HG02763 (cell line): ENCODE measurements around the gene TMEM168.

ENCODE experiments used
- ATAC-seq: cut with Tn5 transposase; IDR thresholded peaks from one replicate; pipeline ENCODE4 v1.9.1; 2021; ENCODE audit warnings: mild to moderate bottlenecking, moderate library complexity; ENCODE audit not compliant: unreplicated experiment

Gene TMEM168

DNA sequence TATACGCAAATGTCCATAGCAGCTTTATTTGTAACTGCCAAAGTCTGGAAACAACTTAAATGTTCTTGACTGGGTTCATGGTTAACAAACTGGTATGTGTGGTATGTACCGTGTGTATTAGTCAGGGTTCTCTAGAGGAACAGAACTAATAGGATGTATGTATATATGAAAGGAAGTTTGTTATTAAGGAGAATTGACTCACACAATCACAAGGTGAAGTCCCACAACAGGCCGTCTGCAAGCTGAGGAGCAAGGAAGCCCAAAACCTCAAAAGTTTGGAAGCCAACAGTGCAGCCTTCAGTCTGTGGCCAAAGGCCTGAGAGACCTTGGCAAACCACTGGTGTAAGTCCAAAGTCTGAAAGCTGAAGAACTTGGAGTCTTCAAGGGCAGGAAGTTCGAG, 66.8 kb downstream of the TMEM168 start:
- ATAC-seq, result no peak

GRCh38 chr7:112721366-112721765, 68.8 kb downstream of the TMEM168 start:
- ATAC-seq, result no peak

DNA sequence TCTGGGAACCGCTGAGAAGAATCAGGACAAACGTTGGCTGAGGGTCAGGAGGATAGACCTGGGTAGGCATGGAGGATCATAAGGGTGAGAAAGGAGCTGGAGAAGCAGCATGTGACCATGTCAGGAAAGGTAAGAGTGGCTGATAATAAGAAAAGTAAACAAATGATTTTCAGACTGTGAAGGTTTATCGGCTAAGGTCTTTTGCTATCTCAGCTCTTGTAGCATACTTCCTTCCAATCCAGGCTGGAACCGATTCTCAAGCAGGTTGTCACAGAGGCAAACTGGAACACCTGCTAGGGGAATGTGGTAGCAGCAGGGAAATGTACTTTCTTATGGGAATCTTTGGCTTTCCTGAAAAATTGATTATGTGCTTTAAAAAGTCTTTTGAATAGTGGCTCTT, 74.7 kb downstream of the TMEM168 start:
- ATAC-seq, result no peak

DNA sequence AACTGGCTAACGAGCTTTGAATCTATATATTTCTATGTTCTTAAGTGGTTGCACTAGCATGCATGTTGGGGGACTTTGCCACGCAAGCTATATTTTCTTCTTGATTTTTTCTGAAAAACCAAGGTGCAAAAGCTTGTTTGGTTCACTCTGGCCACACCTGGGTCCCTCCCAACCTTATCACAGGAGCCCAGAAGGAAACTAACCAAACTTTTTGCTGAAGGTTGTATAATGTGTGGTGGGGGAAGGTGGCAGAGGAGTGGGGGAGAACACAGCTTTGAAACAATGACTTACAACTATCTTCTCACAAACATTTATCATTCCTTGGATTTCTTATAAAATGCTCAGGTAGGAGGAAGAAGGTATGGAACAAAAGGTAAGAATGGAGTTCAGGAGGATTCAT, 75.3 kb downstream of the TMEM168 start:
- ATAC-seq, result no peak
